WTC11 (cell line): ENCODE results near the gene RAET1E.

Experiments used
- CTCF ChIP-seq: fragments of 200-600 bp; IDR thresholded peaks from 2 replicates; pipeline ENCODE4 v1.8.0; 2022; ENCODE audit warnings: antibody characterized with exemption
- ELF4 ChIP-seq: sonication (generic); formaldehyde crosslinking; IDR thresholded peaks from 2 replicates; pipeline ENCODE4 v1.8.1; 2022; ENCODE audit warnings: low read depth, mild to moderate bottlenecking, moderate library complexity, missing genetic modification reagents
- JUN ChIP-seq: sonication (generic); formaldehyde crosslinking; IDR thresholded peaks from 2 replicates; pipeline ENCODE4 v1.8.0; 2023; ENCODE audit warnings: mild to moderate bottlenecking, missing genetic modification reagents
- MYBL2 ChIP-seq: sonication (generic); formaldehyde crosslinking; IDR thresholded peaks from 2 replicates; pipeline ENCODE4 v1.8.1; 2023; ENCODE audit warnings: mild to moderate bottlenecking, moderate library complexity, missing genetic modification reagents
- NR2C2 ChIP-seq: sonication (generic); formaldehyde crosslinking; IDR thresholded peaks from 2 replicates; pipeline ENCODE4 v1.8.0; 2022; ENCODE audit warnings: mild to moderate bottlenecking, missing genetic modification reagents
- SMAD3 ChIP-seq: sonication (generic); formaldehyde crosslinking; IDR thresholded peaks from 2 replicates; pipeline ENCODE4 v1.8.0; 2022; ENCODE audit warnings: missing genetic modification reagents, mild to moderate bottlenecking, borderline replicate concordance
- TF ChIP-seq, protein P1 (sequence below): sonication (generic); formaldehyde crosslinking; IDR thresholded peaks from 2 replicates; pipeline ENCODE4 v1.8.0; 2022; ENCODE audit warnings: missing genetic modification reagents
- TF ChIP-seq, protein P2 (sequence below): sonication (generic); formaldehyde crosslinking; conservative IDR thresholded peaks from 2 replicates; pipeline ENCODE4 v1.8.1; 2022; ENCODE audit warnings: mild to moderate bottlenecking, missing genetic modification reagents

GRCh38 chr6:149923327-149923986, 25.5 kb upstream of the RAET1E start:
- TF ChIP-seq SMAD3 (no peak), CTCF (no peak), MYBL2 (CRISPR knock-in tag) (no peak), ELF4 (no peak), NR2C2 (CRISPR knock-in tag) (no peak), JUN (CRISPR knock-in tag) (no peak)
- TF ChIP-seq, protein P1, sequence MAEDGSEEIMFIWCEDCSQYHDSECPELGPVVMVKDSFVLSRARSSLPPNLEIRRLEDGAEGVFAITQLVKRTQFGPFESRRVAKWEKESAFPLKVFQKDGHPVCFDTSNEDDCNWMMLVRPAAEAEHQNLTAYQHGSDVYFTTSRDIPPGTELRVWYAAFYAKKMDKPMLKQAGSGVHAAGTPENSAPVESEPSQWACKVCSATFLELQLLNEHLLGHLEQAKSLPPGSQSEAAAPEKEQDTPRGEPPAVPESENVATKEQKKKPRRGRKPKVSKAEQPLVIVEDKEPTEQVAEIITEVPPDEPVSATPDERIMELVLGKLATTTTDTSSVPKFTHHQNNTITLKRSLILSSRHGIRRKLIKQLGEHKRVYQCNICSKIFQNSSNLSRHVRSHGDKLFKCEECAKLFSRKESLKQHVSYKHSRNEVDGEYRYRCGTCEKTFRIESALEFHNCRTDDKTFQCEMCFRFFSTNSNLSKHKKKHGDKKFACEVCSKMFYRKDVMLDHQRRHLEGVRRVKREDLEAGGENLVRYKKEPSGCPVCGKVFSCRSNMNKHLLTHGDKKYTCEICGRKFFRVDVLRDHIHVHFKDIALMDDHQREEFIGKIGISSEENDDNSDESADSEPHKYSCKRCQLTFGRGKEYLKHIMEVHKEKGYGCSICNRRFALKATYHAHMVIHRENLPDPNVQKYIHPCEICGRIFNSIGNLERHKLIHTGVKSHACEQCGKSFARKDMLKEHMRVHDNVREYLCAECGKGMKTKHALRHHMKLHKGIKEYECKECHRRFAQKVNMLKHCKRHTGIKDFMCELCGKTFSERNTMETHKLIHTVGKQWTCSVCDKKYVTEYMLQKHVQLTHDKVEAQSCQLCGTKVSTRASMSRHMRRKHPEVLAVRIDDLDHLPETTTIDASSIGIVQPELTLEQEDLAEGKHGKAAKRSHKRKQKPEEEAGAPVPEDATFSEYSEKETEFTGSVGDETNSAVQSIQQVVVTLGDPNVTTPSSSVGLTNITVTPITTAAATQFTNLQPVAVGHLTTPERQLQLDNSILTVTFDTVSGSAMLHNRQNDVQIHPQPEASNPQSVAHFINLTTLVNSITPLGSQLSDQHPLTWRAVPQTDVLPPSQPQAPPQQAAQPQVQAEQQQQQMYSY = no peak
- TF ChIP-seq, protein P2, sequence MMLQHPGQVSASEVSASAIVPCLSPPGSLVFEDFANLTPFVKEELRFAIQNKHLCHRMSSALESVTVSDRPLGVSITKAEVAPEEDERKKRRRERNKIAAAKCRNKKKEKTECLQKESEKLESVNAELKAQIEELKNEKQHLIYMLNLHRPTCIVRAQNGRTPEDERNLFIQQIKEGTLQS (CRISPR knock-in tag) = no peak
